Head of caudate nucleus (tissue), 42 donors: ENCODE results near the gene FCHO1.

Source experiments
- DNase-seq, 42 donors: peaks; one replicate each; pipeline versions ENCODE4 v3.0.0 to v3.0.0-alpha.2; 2020 to 2021; ENCODE audit warnings: mixed read lengths in 7 of 42
- intact Hi-C: fragments of 100-400 bp; cut with DNase I; formaldehyde crosslinking; loops from one replicate; pipeline ENCODE4 v1.15.0; 2022

Gene FCHO1

DNA sequence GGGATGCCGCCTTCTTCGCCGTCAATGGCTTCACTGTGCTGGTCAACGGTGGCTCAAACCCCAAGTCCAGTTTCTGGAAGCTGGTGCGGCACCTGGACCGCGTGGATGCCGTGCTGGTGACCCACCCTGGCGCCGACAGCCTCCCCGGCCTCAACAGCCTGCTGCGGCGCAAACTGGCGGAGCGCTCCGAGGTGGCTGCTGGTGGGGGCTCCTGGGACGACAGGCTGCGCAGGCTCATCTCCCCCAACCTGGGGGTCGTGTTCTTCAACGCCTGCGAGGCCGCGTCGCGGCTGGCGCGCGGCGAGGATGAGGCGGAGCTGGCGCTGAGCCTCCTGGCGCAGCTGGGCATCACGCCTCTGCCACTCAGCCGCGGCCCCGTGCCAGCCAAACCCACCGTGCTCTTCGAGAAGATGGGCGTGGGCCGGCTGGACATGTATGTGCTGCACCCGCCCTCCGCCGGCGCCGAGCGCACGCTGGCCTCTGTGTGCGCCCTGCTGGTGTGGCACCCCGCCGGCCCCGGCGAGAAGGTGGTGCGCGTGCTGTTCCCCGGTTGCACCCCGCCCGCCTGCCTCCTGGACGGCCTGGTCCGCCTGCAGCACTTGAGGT is 25.0 kb upstream of the FCHO1 start:
- intact Hi-C loops, result no loop called here
- DNase-seq, result no peak

DNA sequence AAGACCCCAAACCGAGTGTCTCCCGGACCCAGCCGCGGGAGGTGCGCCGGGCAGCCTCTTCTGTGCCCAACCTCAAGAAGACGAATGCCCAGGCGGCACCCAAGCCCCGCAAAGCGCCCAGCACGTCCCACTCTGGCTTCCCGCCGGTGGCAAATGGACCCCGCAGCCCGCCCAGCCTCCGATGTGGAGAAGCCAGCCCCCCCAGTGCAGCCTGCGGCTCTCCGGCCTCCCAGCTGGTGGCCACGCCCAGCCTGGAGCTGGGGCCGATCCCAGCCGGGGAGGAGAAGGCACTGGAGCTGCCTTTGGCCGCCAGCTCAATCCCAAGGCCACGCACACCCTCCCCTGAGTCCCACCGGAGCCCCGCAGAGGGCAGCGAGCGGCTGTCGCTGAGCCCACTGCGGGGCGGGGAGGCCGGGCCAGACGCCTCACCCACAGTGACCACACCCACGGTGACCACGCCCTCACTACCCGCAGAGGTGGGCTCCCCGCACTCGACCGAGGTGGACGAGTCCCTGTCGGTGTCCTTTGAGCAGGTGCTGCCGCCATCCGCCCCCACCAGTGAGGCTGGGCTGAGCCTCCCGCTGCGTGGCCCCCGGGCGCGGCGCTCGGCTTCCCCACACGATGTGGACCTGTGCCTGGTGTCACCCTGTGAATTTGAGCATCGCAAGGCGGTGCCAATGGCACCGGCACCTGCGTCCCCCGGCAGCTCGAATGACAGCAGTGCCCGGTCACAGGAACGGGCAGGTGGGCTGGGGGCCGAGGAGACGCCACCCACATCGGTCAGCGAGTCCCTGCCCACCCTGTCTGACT is 24.1 kb upstream of the FCHO1 start:
- DNase-seq, result no peak
- intact Hi-C loops, result no loop called here

DNA sequence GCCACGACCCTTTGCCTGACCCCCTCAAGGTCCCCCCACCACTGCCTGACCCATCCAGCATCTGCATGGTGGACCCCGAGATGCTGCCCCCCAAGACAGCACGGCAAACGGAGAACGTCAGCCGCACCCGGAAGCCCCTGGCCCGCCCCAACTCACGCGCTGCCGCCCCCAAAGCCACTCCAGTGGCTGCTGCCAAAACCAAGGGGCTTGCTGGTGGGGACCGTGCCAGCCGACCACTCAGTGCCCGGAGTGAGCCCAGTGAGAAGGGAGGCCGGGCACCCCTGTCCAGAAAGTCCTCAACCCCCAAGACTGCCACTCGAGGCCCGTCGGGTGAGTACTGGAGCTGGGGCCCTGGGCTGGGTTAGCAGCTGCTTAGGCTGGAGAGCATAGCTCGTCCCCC is 23.4 kb upstream of the FCHO1 start:
- DNase-seq, result no peak
- intact Hi-C loops, result no loop called here

DNA sequence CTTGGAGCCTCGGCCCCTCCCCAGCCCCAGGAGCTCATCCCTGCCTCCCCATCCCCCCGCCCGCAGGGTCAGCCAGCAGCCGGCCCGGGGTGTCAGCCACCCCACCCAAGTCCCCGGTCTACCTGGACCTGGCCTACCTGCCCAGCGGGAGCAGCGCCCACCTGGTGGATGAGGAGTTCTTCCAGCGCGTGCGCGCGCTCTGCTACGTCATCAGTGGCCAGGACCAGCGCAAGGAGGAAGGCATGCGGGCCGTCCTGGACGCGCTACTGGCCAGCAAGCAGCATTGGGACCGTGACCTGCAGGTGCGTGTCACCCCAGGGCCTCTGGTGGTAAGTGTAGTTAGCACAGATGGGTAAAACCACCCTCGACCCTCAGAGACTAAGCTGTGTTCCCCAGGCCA is 18.1 kb upstream of the FCHO1 start:
- no peak for DNase-seq
- intact Hi-C loops, result no loop called here

DNA sequence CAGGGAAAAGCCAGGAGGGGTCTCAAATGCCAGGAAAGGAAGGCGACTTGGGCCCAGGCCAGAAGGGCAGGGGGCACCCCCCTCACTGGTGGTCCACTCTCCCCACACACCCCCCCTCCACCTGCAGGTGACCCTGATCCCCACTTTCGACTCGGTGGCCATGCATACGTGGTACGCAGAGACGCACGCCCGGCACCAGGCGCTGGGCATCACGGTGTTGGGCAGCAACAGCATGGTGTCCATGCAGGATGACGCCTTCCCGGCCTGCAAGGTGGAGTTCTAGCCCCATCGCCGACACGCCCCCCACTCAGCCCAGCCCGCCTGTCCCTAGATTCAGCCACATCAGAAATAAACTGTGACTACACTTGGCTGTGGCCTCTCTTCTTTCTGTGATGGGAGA is 17.1 kb upstream of the FCHO1 start:
- no peak for DNase-seq
- intact Hi-C loops, result loop anchor here (2.0 kb wide), 1 partner anchor 41 kb away; no protein-coding TSS in a partner anchor

DNA sequence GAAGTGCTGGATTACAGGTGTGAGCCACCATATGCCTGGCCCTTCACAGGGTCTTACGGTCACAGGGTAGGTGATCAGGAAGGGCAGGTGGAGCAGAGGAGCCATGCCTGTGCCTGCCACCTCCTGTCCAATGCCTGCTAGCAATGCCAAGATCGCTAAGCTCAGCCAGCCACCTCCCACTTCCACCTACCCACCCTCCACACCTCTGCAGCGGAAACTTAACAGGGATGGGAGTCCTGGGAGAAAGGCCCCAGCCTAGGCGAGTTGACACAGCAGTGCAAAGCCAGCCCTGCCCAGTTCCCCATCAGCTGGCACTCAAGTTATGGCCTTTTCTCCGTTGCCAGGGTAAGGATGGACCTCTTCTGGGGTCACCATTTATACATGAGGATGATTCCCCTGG is 15.9 kb upstream of the FCHO1 start:
- intact Hi-C loops, result loop anchor here (2.0 kb wide), 1 partner anchor 39 kb away; no protein-coding TSS in a partner anchor
- no peak for DNase-seq

DNA sequence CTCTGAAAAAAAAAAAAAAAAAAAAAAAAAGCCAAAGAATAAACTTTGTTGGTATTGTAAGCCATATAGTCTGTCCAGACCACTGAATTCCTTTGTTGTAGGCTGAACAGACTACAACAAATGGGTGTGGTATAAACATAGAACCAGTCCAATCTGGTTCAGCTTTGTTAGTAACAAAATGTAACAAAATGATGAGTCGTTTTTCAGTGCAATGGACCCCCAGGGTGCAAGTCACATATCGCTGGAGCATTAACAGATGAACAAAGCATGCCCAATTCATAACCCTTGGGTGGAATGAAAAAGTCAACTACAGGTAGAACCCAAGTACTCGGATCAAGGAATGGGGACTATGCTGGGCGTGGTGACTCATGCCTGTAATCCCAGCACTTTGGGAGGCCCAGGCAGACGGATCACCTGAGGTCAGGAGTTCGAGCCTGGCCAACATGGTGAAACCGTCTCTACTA is 13.6 kb upstream of the FCHO1 start:
- intact Hi-C loops, result no loop called here
- no peak for DNase-seq

DNA sequence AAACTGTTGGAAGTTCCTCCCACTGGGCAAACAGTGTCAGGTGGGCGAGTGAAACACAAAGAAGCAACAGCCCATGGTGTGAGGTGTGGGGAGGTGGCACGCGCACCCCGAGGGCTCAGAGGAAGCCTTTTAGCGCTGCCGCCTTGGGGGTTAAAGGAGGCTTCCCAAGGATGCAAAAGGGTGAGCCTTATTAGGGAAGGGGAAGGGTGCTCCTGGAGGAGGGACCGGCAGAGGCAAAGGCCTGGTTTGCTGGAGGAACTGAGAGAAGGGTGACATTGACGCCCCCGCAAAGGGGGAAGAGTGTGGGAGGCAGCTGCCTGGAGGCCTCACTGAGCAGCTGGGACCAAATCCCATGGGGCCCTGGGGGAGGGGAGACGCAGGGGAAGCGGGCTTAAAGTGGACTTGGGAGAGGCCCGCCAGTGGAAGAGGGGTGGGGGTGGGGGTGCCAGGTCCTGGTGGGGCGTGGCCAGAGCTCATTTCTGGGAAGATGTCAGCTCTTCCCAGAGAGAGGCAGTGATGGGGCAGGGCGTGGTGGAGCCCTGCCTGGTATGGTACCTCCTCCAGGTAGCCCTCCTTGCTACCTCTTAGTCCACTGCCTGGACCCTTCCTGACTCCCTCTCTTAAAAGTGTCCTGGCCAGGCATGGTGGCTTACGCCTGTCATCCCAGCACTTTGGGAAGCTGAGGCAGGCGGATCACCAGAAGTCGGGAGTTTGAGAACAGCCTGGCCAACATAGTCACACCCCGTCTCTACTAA is 12.0 kb upstream of the FCHO1 start:
- intact Hi-C loops, result no loop called here

DNA sequence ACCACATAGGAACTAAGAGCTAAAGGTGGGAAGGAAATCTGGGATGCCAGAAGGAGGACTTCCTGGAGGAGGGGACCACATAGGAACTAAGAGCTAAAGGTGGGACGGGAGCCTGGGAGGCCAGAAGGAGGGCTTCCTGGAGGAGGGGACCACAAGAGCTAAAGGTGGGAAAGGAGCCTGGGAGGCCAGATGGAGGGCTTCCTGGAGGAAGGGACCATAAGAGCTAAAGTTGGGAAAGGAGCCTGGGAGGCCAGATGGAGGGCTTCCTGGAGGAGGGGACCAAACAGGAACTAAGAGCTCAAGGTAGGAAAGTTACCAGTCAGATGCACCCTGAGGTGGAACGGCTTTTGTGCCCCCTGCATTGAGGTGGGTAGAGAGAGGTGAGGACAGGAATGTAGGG is 9.8 kb upstream of the FCHO1 start:
- DNase-seq, result no peak
- intact Hi-C loops, result no loop called here

More for the DNA sequence above, 12.0 kb upstream of the FCHO1 start:
- DNase-seq, result peak in 29 of 42 donors; percentile 30 to 79 (median 61)

DNA sequence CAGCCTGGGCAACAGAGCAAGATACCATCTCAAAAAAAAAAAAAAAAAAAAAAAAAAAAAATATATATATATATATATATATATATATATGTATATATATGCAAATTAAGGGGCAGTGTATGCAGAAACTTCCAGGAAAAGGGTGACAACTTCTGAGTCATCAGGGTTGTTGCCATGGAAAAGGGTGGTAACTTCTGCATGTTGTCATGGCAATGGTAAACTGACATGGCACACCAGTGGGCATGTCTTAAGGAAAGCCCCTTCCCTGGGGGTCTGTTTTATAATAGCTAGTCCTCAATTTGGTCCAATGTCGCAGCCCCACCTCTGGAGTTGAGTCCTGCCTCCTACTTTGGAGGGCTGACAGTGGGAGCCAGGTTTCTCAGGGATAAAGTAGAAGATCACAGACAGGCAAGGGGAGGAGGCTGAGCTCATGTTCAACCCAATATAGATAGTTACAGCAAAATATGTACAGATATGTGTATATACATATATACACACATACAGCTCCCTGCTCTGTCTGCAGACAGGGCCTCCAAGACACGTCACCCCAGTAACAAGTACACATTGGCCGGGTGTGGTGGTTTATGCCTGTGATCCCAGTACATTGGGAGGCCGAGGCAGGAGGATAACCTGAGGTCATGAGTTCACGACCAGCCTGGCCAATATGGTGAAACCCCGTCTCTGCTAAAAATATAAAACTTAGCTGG is 7.2 kb upstream of the FCHO1 start:
- intact Hi-C loops, result no loop called here

DNA sequence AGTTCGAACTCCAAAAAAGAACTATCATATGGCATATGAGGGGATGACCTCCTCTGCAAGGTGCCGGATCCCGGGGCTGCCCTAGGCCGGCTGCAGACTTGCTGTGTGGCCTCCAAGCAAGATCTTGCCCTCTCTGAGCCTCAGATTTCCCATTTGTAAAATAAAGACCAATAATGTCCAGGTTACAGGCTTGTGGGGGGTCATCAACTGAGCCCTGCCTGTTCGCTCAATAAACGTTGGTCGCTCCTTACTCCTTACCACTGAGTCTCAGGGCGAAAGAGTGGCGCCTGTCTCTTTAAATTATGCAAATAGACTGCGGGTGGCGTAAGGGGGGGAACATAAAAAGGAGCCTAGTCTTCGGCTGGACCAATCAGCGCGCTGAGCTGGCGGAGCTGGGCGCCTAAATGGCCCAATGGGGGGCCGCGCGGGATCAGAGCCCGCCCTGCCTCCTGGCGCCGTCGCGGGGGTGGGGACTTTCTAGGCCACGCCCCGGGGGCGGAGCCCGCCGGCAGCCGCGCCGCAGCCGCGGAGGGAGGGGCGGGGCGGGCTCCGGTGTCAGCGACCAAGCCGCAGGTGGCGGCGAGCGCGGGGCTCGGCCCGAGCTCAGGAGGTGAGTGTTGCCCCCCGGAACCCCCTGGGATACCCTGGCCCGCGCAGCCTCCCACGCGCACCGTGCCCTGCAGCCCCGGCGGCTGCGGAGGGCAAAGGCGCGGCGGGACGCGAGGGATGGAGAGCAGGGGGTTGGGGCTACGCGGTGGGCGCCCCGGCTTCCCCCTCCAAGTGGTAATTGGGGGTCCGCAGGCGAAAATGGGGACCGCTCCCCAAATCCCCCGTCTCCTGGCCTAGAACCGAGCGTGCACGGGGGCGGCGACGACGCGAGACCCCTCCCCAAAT is 3.8 kb upstream of the FCHO1 start:
- intact Hi-C loops, result no loop called here
- DNase-seq, result peak; percentile 96 to 99 (median 98)

More for the DNA sequence above, 7.2 kb upstream of the FCHO1 start:
- no peak for DNase-seq

DNA sequence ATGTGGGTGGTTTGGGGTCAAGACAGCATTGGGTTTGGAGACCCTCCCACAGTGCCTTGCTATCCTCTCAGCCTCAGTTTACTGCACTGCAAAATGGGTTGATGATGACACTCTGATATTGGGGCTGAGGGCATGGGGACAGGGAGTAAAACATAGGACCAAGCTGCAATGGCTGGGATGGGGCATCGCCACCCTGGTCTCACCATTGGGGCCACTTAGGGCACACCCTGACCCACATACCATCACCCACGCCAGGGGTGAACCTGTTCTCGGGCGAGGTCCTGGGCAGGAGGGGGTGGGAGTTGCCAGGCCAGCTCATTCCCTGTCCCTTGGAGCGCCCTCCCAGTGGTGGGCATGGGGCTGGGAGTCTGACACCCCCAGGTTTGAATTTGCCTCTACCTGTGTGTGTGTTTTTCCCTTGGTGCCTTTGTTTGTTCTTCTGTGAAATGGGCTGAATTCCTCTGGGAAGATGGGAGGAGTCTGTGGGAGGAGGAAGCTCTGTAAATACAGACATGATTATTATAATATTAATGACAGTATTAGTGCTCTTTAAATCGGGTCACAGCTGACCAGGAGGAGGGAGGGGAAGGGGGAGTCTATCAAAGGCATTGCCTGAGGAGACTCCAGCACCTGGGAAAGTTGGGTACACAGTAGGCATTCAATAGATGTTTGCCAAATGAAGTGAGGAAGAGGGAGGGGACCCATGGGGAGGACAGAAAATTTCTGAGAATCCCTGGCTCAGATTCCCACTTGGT is 2.2 kb upstream of the FCHO1 start:
- DNase-seq, result no peak
- intact Hi-C loops, result no loop called here

DNA sequence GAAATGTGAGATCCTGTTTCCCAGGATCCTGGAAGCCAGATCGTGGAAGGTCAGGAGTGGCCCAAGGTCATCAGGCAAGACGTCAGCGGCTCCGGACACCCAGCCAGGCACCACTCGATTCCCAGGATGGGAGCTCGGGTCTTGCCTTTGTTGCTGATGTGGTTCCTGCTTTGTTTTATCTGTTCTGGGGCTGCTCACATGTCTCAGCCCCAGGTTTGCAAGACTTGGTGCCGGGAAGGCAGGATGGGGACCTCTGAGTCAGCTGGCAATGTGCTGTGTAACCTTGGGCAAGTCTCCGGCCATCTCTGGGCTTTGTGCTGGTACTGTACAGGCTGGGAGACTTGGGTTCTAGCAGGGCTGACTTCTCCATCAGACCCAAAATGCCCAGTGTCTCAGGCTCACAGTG is 1.4 kb upstream of the FCHO1 start:
- intact Hi-C loops, result no loop called here
- peak in 10 of 42 donors; percentile 11 to 60 (median 43) for DNase-seq

DNA sequence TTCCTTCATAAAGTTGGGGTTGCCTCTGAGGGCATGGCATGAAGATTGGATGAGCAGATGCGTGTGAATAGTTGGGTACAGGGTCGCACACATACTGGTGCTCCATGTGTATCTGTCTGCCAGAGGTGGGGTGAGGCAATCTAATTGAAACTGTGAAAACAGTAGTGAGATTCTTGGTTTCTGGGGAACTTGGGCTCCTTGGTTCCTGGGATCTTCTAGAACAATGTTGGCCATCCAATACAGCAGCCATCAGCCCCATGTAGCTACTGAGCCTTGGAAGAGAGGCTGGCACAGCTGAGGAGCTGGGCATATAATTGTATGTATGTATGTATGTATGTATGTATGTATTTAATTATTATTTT is 616 bp downstream of the FCHO1 start:
- intact Hi-C loops, result no loop called here
- no peak for DNase-seq

DNA sequence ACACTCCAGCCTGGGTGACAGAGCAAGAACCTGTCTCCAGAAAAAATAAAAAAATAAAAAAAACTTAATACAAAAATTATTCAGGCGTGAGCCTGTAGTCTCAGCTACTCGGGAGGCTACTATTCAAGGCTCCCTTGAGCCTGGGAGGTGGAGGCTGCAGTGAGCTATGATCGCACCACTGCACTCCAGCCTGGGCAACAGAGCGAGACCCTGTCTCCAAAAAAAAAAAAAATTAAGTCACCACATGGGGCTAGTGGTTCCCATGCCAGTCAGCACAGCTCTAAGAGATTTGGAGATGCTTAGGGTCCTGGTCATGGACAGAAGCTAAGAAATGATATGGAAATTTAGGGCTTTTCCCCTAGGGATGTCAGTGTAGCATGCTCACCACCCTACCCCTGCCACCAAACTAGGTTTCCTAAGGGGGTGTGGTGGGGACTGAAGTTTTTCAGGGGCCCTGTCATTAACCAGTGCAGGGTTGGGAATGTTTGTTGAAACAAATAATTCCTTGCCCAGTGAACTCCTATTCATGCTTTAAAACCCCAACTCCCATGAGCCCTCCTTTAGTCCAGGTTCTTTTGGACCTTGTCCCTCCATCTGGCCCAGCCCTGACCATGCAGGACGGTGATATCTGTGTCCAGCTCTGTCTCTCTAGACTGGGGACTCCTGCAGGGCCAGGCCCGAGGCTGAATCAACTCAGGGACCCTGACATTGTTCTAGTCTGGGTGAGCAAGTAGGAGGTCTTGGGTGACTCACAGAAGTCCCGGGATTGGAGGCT is 1.8 kb downstream of the FCHO1 start:
- intact Hi-C loops, result no loop called here
- no peak for DNase-seq

DNA sequence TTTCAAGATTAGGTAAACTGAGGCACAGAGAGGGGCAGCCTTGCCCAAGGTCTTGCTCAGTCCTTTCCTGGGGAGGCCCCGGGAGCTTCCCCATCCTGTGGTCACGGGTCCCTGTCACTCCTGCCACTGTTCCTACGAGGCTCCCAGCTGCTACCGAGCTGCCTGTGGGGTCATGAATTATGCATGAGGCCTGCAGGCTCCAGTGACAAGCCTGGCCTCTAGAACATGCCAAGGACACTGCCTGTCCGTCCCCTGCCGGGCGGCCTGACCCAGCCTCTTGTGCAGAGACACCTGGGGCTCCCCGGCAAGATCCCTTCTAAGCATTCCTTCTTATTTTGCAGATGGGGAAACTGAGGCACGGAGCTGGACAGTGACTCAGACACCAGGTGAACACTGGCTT is 2.7 kb downstream of the FCHO1 start:
- peak; percentile 68 to 95 (median 85) for DNase-seq
- intact Hi-C loops, result no loop called here
